ENCODE results near the gene MAP4. TPM values are rescaled to one million over a fixed set of nuclear protein-coding genes. Genes with fewer than 3 reads are reported as not detected.

The MAP4 gene
- total and polyA plus RNA-seq, 2 donors (not counting 3 experiments of a cell fraction or from before 2014, with no cell fraction given) = 121 to 290 TPM

DNA sequence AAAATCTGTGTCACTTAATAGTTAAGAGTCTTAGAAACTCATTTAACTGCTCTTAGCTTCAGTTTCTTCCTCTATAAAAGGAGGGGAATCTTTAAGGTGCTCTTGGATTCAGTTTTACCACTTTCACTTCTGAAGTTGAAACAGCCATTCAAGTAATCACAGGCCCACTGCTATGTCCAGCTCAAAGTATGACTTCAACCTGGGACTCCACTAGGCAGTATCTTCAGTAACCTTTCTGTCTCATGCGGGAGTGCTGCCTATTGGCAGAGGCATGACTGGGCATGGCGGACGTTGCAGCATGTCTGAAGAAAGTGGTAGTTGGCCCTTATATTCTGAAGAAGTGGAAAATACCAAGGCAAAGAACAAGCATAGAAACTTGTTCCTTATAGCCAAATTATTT, 121.0 kb downstream of the MAP4 start:
- POLR2A ChIA-PET = interaction anchor here (0.6 kb wide), 1 partner anchor 8 kb away, joined by 6 read pairs; no protein-coding TSS in a partner anchor
- DNase-seq (ENCODE audit: low read depth, low spot score) (no peak), FAIRE-seq (no peak)
- H3K4me1 ChIP-seq (ENCODE audit: control insufficient read depth, extremely low read depth, insufficient read depth, low read length) = no peaks in the 10 kb centered on the region
- intact Hi-C loops (cut with micrococcal nuclease) (no loop called here), dilution Hi-C loops (cut with MboI; ENCODE audit: extremely low pct_ligation_motif_present, low sequenced_read_pairs) (no loop called here)
- H3K27ac ChIP-seq (ENCODE audit: insufficient read depth, low read depth, low read length) = no peak overlapping the region
- BruUV-seq (replicated peaks) = no TSS peak
- no peak overlapping the region for H3K4me2 ChIP-seq (ENCODE audit: insufficient read depth, low read length)
- TF ChIP-seq FOS (IDR thresholded peaks at IDR 0.05; ENCODE audit: borderline replicate concordance, insufficient read depth, low read length) (no peak), POLR2A (IDR thresholded peaks at IDR 0.05; ENCODE audit: low read depth, low read length) (no peak), JUN (IDR thresholded peaks at IDR 0.05; ENCODE audit: borderline replicate concordance, insufficient read depth, insufficient read length, low read depth) (no peak), EZH2 (IDR thresholded peaks at IDR 0.05; ENCODE audit: borderline replicate concordance, low read depth, low read length, severe bottlenecking) (no peak), GATA2 (IDR thresholded peaks at IDR 0.05; ENCODE audit: insufficient read depth, insufficient read length, low read depth, low read length) (no peak), MYC (IDR thresholded peaks at IDR 0.05; ENCODE audit: low read depth, low read length) (no peak), CTCF (IDR thresholded peaks at IDR 0.05; ENCODE audit: extremely low read depth in 1 of 2, insufficient read depth in 1 of 2, low read depth in 1 of 2, low read length in 2 of 2) (no peak), MAX (IDR thresholded peaks at IDR 0.05; ENCODE audit: insufficient read depth, insufficient read length) (no peak), POLR2AphosphoS5 (IDR thresholded peaks at IDR 0.05; ENCODE audit: insufficient read depth, low read depth, low read length) (no peak)
- no peaks in the 10 kb centered on the region for H3K27me3 ChIP-seq (ENCODE audit: control insufficient read depth in 2 of 2, insufficient read depth in 2 of 2, low read length in 2 of 2)
- CTCF ChIA-PET = interaction anchor here (1.2 to 2.1 kb wide), 2 partner anchors 10 to 13 kb away, joined by 4 read pairs; no protein-coding TSS in a partner anchor
- no peak overlapping the region for H2AFZ ChIP-seq (ENCODE audit: low read depth, low read length)
- H3K9me3 ChIP-seq (replicated peaks; ENCODE audit: control insufficient read depth, insufficient read depth, low read length) = no peaks in the 10 kb centered on the region
- no peaks in the 10 kb centered on the region for H3K9me1 ChIP-seq (replicated peaks; ENCODE audit: control insufficient read depth, extremely low read depth, insufficient read depth, low read length)
- no peak overlapping the region for H3K9ac ChIP-seq (replicated peaks; ENCODE audit: extremely low read depth, insufficient read depth, low read length)
- H4K20me1 ChIP-seq (replicated peaks; ENCODE audit: control insufficient read depth, extremely low read depth, insufficient read depth, low read length) = no peaks in the 10 kb centered on the region
- H3K36me3 ChIP-seq (ENCODE audit: control insufficient read depth in 2 of 2, extremely low read depth in 1 of 2, insufficient read depth in 2 of 2, low read length in 2 of 2) = peaks cover 11 to 22% of the 10 kb centered on the region in 2 experiments
- no peaks in the 10 kb centered on the region for H3K79me2 ChIP-seq (ENCODE audit: control insufficient read depth, insufficient read depth, low read length)
- no peak overlapping the region for H3K4me3 ChIP-seq (replicated peaks in 1 of 3; ENCODE audit: insufficient read depth in 1 of 3, low read depth in 1 of 3, low read length in 3 of 3)

Measured in endothelial cell of umbilical vein (primary cell).